Aorta (tissue), 5 donors: ENCODE measurements around the gene SPR. TPM values are rescaled to one million over a fixed set of nuclear protein-coding genes. Genes with fewer than 3 reads are reported as not detected.

Source experiments
- ATAC-seq: fragments of 200-7000 bp; cut with Tn5 transposase; one replicate; pipeline ENCODE4 v1.9.1; 2022; ENCODE audit warnings: moderate library complexity; ENCODE audit not compliant: low FRiP score
- DNase-seq, 2 donors: peaks; one replicate each; pipeline ENCODE4 v3.0.0-alpha.2; 2020
- H3K27ac ChIP-seq, 2 donors: one replicate each; pipeline ENCODE4 v1.5.1; 2013; ENCODE audit warnings: low read length in 2 of 2, mild to moderate bottlenecking in 2 of 2, moderate library complexity in 2 of 2, control low read depth in 1 of 2, inconsistent platforms in 1 of 2, low read depth in 1 of 2
- H3K27me3 ChIP-seq, 2 donors: one replicate each; pipeline ENCODE4 v1.6.1; 2013; ENCODE audit warnings: control low read depth in 1 of 2, low read length in 1 of 2, mild to moderate bottlenecking in 1 of 2, moderate library complexity in 1 of 2; ENCODE audit not compliant: insufficient read depth in 2 of 2, control insufficient read depth in 1 of 2
- H3K36me3 ChIP-seq, 2 donors: one replicate each; pipeline ENCODE4 v1.6.1; 2013; ENCODE audit warnings: control low read depth in 1 of 2, low read length in 1 of 2, mild to moderate bottlenecking in 1 of 2; ENCODE audit not compliant: insufficient read depth in 2 of 2, control insufficient read depth in 1 of 2
- H3K4me1 ChIP-seq, 2 donors: one replicate each; pipeline ENCODE4 v1.6.1; 2013; ENCODE audit warnings: low read length in 2 of 2, control low read depth in 1 of 2, mild to moderate bottlenecking in 1 of 2, moderate library complexity in 1 of 2; ENCODE audit not compliant: insufficient read depth in 2 of 2, control insufficient read depth in 1 of 2
- H3K4me3 ChIP-seq, 2 donors: one replicate each; pipeline ENCODE4 v1.5.1; 2013; ENCODE audit warnings: low read length in 2 of 2, control low read depth in 1 of 2, mild to moderate bottlenecking in 1 of 2
- H3K9me3 ChIP-seq: one replicate; pipeline ENCODE4 v1.6.1; 2013; ENCODE audit warnings: mild to moderate bottlenecking, low read length; ENCODE audit not compliant: control insufficient read depth
- WGBS, 2 donors: extraction: QIAGEN DNeasy Blood & Tissue Kit; methylation state at CpG; one replicate each; pipeline ENCODE4 v1.1.7; 2013; 5-methylcytosine and 5-hydroxymethylcytosine counted together
- intact Hi-C, 2 donors: fragments of 100-400 bp; cut with DNase I; formaldehyde crosslinking; loops; one replicate each; pipeline versions ENCODE4 v1.14.2 to v1.15.0; 2022
- long read RNA-seq, 2 donors: library from polyadenylated mRNA; unstranded; transcript quantifications; one replicate each; pipeline ENCODE4 v2.0.0, GENCODE V29; 2020 to 2021
- polyA plus RNA-seq, 2 donors: library from polyadenylated mRNA; stranded (reverse); fragments of 200-250 nt; gene quantifications; one replicate each; pipeline ENCODE4 v1.2.3, GENCODE V29; 2013
- total RNA-seq, 2 donors: library from RNA; stranded (reverse); fragmentation: NEBNext Ultra II Directional; extraction: Animal tissue kit (Norgen Biotek cat#: 25700); gene quantifications; one replicate each; pipeline ENCODE4 v1.2.1, GENCODE V29; 2021
- donor health status: healthy with polysubstance abuse.
- donor health status: Bipolar disorder and iron deficiency.
- donor health status: DM: no; HTN: no; CAD: no.
- donor health status: DM: no; HTN: no; CAD: no.
- donor health status: DM: yes; HTN: yes; CAD: no.

Gene SPR
- total RNA-seq (10 to 100 TPM; 16.1 to 22.4 TPM), polyA plus RNA-seq (10 to 100 TPM; 20.4 to 33.1 TPM)
- long read RNA-seq, donor 1, transcript SPR-201 (3 exons, 1,480 nt) = major isoform, 109 of 121 reads
- long read RNA-seq, donor 1, partial matches to known transcripts = 10 of 121 reads
- long read RNA-seq, donor 1, other reads (novel, unspliced or antisense) = 2 of 121 reads
- long read RNA-seq, donor 2, transcript SPR-201 (3 exons, 1,480 nt) = major isoform, 19 of 20 reads
- long read RNA-seq, donor 2, partial matches to known transcripts = 1 of 20 reads
- long read RNA-seq, donor 2, other reads (novel, unspliced or antisense) = 0 of 20 reads

- H3K9me3 ChIP-seq = no peaks in the 10 kb centered on the region
- peak within 1 kb of the TSS; percentile 57 to 78 for H3K27ac ChIP-seq
- 1% methylated on average over 68 to 76 of the region's 76 CpGs for WGBS, 2 donors
- H3K27me3 ChIP-seq = no peaks in the 10 kb centered on the region
- DNase-seq (peak; percentile 81 to 93), ATAC-seq (peak; percentile 90)
- no peaks in the 10 kb centered on the region for H3K4me1 ChIP-seq
- peak within 1 kb of the TSS; percentile 49 to 72 for H3K4me3 ChIP-seq
- intact Hi-C loops = loop anchor here in 1 of 2 donors (5.0 to 10.0 kb wide), 2 partner anchors 200 to 498 kb away; partner anchors contain the start of gene ALMS1
- H3K36me3 ChIP-seq = no peaks in the 10 kb centered on the region
Measured at GRCh38 chr2:72887032-72887739, at the start of gene SPR. SPR (plus strand) TSS chr2:72887408; CDS start chr2:72887433, 25 bp downstream.

GRCh38 chr2:72840066-72840465, 47.1 kb upstream of the SPR start:
- intact Hi-C loops = no loop called here
- WGBS, 2 donors = 93 to 95% methylated on average over 2 of the region's 2 CpGs

GRCh38 chr2:72841462-72842125, 45.6 kb upstream of the SPR start:
- WGBS, 2 donors = 57 to 59% methylated on average over 3 of the region's 3 CpGs
- H3K27ac ChIP-seq = no peak overlapping the region
- no peak overlapping the region for H3K4me3 ChIP-seq
- no peaks in the 10 kb centered on the region for H3K4me1 ChIP-seq
- no peaks in the 10 kb centered on the region for H3K27me3 ChIP-seq
- intact Hi-C loops = no loop called here
- no peak for DNase-seq
- ATAC-seq = no peak
- no peaks in the 10 kb centered on the region for H3K36me3 ChIP-seq
- no peaks in the 10 kb centered on the region for H3K9me3 ChIP-seq

More at GRCh38 chr2:72840066-72840465, 47.1 kb upstream of the SPR start:
- no peaks in the 10 kb centered on the region for H3K4me1 ChIP-seq
- H3K27ac ChIP-seq = no peak overlapping the region
- no peaks in the 10 kb centered on the region for H3K36me3 ChIP-seq
- DNase-seq (no peak), ATAC-seq (no peak)
- H3K4me3 ChIP-seq = no peak overlapping the region
- H3K9me3 ChIP-seq = no peaks in the 10 kb centered on the region
- H3K27me3 ChIP-seq = no peaks in the 10 kb centered on the region

GRCh38 chr2:72843301-72843700, 43.9 kb upstream of the SPR start:
- intact Hi-C loops = no loop called here

GRCh38 chr2:72846171-72847095, 40.8 kb upstream of the SPR start:
- H3K27me3 ChIP-seq = no peaks in the 10 kb centered on the region
- H3K4me3 ChIP-seq = no peak overlapping the region
- 73 to 75% methylated on average over 6 of the region's 6 CpGs for WGBS, 2 donors
- no peaks in the 10 kb centered on the region for H3K9me3 ChIP-seq
- DNase-seq (no peak), ATAC-seq (no peak)
- intact Hi-C loops = no loop called here
- H3K36me3 ChIP-seq = no peaks in the 10 kb centered on the region
- H3K27ac ChIP-seq = no peak overlapping the region
- no peaks in the 10 kb centered on the region for H3K4me1 ChIP-seq

More at GRCh38 chr2:72843301-72843700, 43.9 kb upstream of the SPR start:
- Histone ChIP-seq H3K9me3 (no peaks in the 10 kb centered on the region), H3K4me3 (no peak overlapping the region), H3K27me3 (no peaks in the 10 kb centered on the region), H3K4me1 (no peaks in the 10 kb centered on the region), H3K27ac (no peak overlapping the region), H3K36me3 (no peaks in the 10 kb centered on the region)
- 48 to 55% methylated on average over 2 of the region's 2 CpGs for WGBS, 2 donors
- no peak for ATAC-seq
- DNase-seq = no peak

- H3K27ac ChIP-seq = no peak overlapping the region
- no peaks in the 10 kb centered on the region for H3K36me3 ChIP-seq
- WGBS, 2 donors = 64 to 69% methylated on average over 3 of the region's 3 CpGs
- H3K4me1 ChIP-seq = no peaks in the 10 kb centered on the region
- no peak overlapping the region for H3K4me3 ChIP-seq
- ATAC-seq (no peak), DNase-seq (no peak)
- no peaks in the 10 kb centered on the region for H3K9me3 ChIP-seq
- intact Hi-C loops = no loop called here
- H3K27me3 ChIP-seq = no peaks in the 10 kb centered on the region
Measured at GRCh38 chr2:72847534-72848315, 39.5 kb upstream of the SPR start.

GRCh38 chr2:72848436-72849137, 38.6 kb upstream of the SPR start:
- intact Hi-C loops = no loop called here
- no peak for ATAC-seq
- Histone ChIP-seq H3K4me3 (no peak overlapping the region), H3K27ac (no peak overlapping the region), H3K27me3 (no peaks in the 10 kb centered on the region), H3K36me3 (no peaks in the 10 kb centered on the region), H3K4me1 (no peaks in the 10 kb centered on the region), H3K9me3 (no peaks in the 10 kb centered on the region)
- no peak for DNase-seq
- 81 to 89% methylated on average over 3 of the region's 3 CpGs for WGBS, 2 donors
